Natural killer cell treated with Interleukin-12 subunit alpha and Interleukin-12 subunit beta and Interleukin-15 and Interleukin-18, amount 100 ng/mL, for 72 hours (primary cell): ENCODE results near the gene LAIR2. TPM values are rescaled to one million over a fixed set of nuclear protein-coding genes. Genes with fewer than 3 reads are reported as not detected.
A peak's percentile ranks its signal among the peaks of the same experiment; 100 is the strongest.
"Not testable (repeated sequence)": the region's sequence is repeated elsewhere in the genome, so short reads cannot be mapped to it uniquely, and the experiment has no call there.

Source experiments
- ATAC-seq, 2 donors: fragments of 150-1000 bp; cut with Tn5 transposase in 1 of 2; sonication (Bioruptor Pico), chemical (Tn5 transposase) in 1 of 2; 2 replicates each; pipeline ENCODE4 v1.10.0; 2021
- DNase-seq: peaks from one replicate; pipeline ENCODE4 v3.0.0; 2022; ENCODE audit warnings: low spot score
- H3K27ac Mint-ChIP-seq, 2 donors: 1 replicate in 1 of 2; 2 replicates in 1 of 2; pipeline ENCODE4 v1.8.0; 2022; ENCODE audit warnings: mixed read lengths in 2 of 2, mild to moderate bottlenecking in 1 of 2, moderate library complexity in 1 of 2
- H3K27me3 Mint-ChIP-seq, 2 donors: 1 replicate in 1 of 2; 2 replicates in 1 of 2; pipeline ENCODE4 v1.8.0; 2022; ENCODE audit warnings: mixed read lengths in 2 of 2
- H3K36me3 Mint-ChIP-seq: one replicate; pipeline ENCODE4 v1.8.0; 2022; ENCODE audit warnings: mixed read lengths
- H3K4me1 Mint-ChIP-seq, 2 donors: 1 replicate in 1 of 2; 2 replicates in 1 of 2; pipeline ENCODE4 v1.8.0; 2022; ENCODE audit warnings: low read depth in 2 of 2, mixed read lengths in 2 of 2, mild to moderate bottlenecking in 1 of 2
- H3K4me3 Mint-ChIP-seq: one replicate; pipeline ENCODE4 v1.8.0; 2022; ENCODE audit warnings: mixed read lengths
- H3K9me3 Mint-ChIP-seq: 2 replicates; pipeline ENCODE4 v1.8.0; 2022; ENCODE audit warnings: mixed read lengths
- total RNA-seq, 2 donors: library from RNA; stranded (reverse); gene quantifications; one replicate each; pipeline ENCODE4 v1.2.3, GENCODE V29; 2022

Gene LAIR2
- total RNA-seq, 2 donors from 2014 or later = 18.4 to 48.0 TPM

GRCh38 chr19:54493056-54493455, 9.6 kb upstream of the LAIR2 start:
- not testable (repeated sequence) for H3K9me3 Mint-ChIP-seq, DNase-seq, H3K36me3 Mint-ChIP-seq, ATAC-seq, H3K4me3 Mint-ChIP-seq
- Mint-ChIP-seq H3K4me1 (peaks cover 17 to 33% of the 10 kb centered on the region in 2 donors), H3K27ac (peak overlapping the region in 1 of 2 donors; percentile 18), H3K27me3 (peaks cover 31 to 34% of the 10 kb centered on the region in 2 donors)

GRCh38 chr19:54493967-54494585, 8.6 kb upstream of the LAIR2 start:
- no peaks in the 10 kb centered on the region for H3K9me3 Mint-ChIP-seq
- no peak overlapping the region for H3K27ac Mint-ChIP-seq
- no peak for DNase-seq
- ATAC-seq = no peak
- H3K36me3 Mint-ChIP-seq = no peaks in the 10 kb centered on the region
- H3K27me3 Mint-ChIP-seq = peaks cover 31 to 34% of the 10 kb centered on the region in 2 donors
- no peak overlapping the region for H3K4me3 Mint-ChIP-seq
- peaks cover 19 to 35% of the 10 kb centered on the region in 2 donors for H3K4me1 Mint-ChIP-seq

- H3K27ac Mint-ChIP-seq, DNase-seq, H3K4me3 Mint-ChIP-seq, H3K9me3 Mint-ChIP-seq, H3K36me3 Mint-ChIP-seq, ATAC-seq: not testable (repeated sequence)
- Mint-ChIP-seq H3K4me1 (peaks cover 23 to 37% of the 10 kb centered on the region in 2 donors), H3K27me3 (peaks cover 27 to 33% of the 10 kb centered on the region in 2 donors)
These were observed 7.3 kb upstream of the LAIR2 start for GRCh38 chr19:54495284-54495683.

GRCh38 chr19:54497747-54498450, 4.7 kb upstream of the LAIR2 start:
- peaks cover 17 to 22% of the 10 kb centered on the region in 2 donors for H3K27me3 Mint-ChIP-seq
- peak; percentile 79 for ATAC-seq
- not testable (repeated sequence) for DNase-seq, H3K27ac Mint-ChIP-seq, H3K36me3 Mint-ChIP-seq, H3K9me3 Mint-ChIP-seq
- H3K4me1 Mint-ChIP-seq = peaks cover 27 to 35% of the 10 kb centered on the region in 2 donors
- H3K4me3 Mint-ChIP-seq = peak overlapping the region; percentile 67

GRCh38 chr19:54498451-54498772, 4.2 kb upstream of the LAIR2 start:
- Mint-ChIP-seq H3K4me1 (peaks cover 30 to 35% of the 10 kb centered on the region in 2 donors), H3K4me3 (peak overlapping the region; percentile 67)
- not testable (repeated sequence) for ATAC-seq

GRCh38 chr19:54505542-54505941, 2.9 kb downstream of the LAIR2 start:
- H3K27ac Mint-ChIP-seq = peak overlapping the region; percentile 30 to 71
- not testable (repeated sequence) for H3K27me3 Mint-ChIP-seq, DNase-seq, H3K9me3 Mint-ChIP-seq, H3K36me3 Mint-ChIP-seq
- ATAC-seq = peak; percentile 67 to 70
- peak overlapping the region; percentile 63 for H3K4me3 Mint-ChIP-seq
- peaks cover 40 to 55% of the 10 kb centered on the region in 2 donors for H3K4me1 Mint-ChIP-seq

More at GRCh38 chr19:54498451-54498772, 4.2 kb upstream of the LAIR2 start:
- not testable (repeated sequence) for H3K9me3 Mint-ChIP-seq, DNase-seq, H3K27ac Mint-ChIP-seq, H3K36me3 Mint-ChIP-seq
- peaks cover 17 to 19% of the 10 kb centered on the region in 2 donors for H3K27me3 Mint-ChIP-seq

- no peak for ATAC-seq
- Mint-ChIP-seq H3K4me3 (peak overlapping the region; percentile 63), H3K27me3 (no peaks in the 10 kb centered on the region), H3K27ac (peak overlapping the region; percentile 30 to 75), H3K9me3 (no peaks in the 10 kb centered on the region), H3K4me1 (peaks cover 40 to 55% of the 10 kb centered on the region in 2 donors), H3K36me3 (peaks cover 7% of the 10 kb centered on the region)
- DNase-seq = no peak
These were observed 3.4 kb downstream of the LAIR2 start for GRCh38 chr19:54506079-54506478.

- not testable (repeated sequence) for H3K27me3 Mint-ChIP-seq, H3K36me3 Mint-ChIP-seq, DNase-seq, H3K9me3 Mint-ChIP-seq
- Mint-ChIP-seq H3K4me3 (peak overlapping the region; percentile 63), H3K4me1 (peaks cover 38 to 55% of the 10 kb centered on the region in 2 donors), H3K27ac (peak overlapping the region; percentile 30 to 75)
- peak; percentile 69 to 75 for ATAC-seq
These were observed 4.5 kb downstream of the LAIR2 start for GRCh38 chr19:54507038-54507717.

- no peaks in the 10 kb centered on the region for H3K27me3 Mint-ChIP-seq
These were observed 5.2 kb downstream of the LAIR2 start for GRCh38 chr19:54507824-54508223.

GRCh38 chr19:54508487-54508886, 5.9 kb downstream of the LAIR2 start:
- not testable (repeated sequence) for DNase-seq, H3K27me3 Mint-ChIP-seq, H3K36me3 Mint-ChIP-seq, H3K4me3 Mint-ChIP-seq, H3K27ac Mint-ChIP-seq, ATAC-seq, H3K9me3 Mint-ChIP-seq
- peaks cover 37 to 48% of the 10 kb centered on the region in 2 donors for H3K4me1 Mint-ChIP-seq

More at GRCh38 chr19:54507824-54508223, 5.2 kb downstream of the LAIR2 start:
- H3K4me1 Mint-ChIP-seq = peaks cover 37 to 52% of the 10 kb centered on the region in 2 donors
- H3K9me3 Mint-ChIP-seq = no peaks in the 10 kb centered on the region
- DNase-seq = no peak
- peak overlapping the region; percentile 63 for H3K4me3 Mint-ChIP-seq
- H3K36me3 Mint-ChIP-seq = peaks cover 7% of the 10 kb centered on the region
- no peak for ATAC-seq
- peak overlapping the region; percentile 30 to 75 for H3K27ac Mint-ChIP-seq

- H3K27me3 Mint-ChIP-seq, H3K27ac Mint-ChIP-seq, H3K36me3 Mint-ChIP-seq, DNase-seq, H3K4me3 Mint-ChIP-seq, H3K9me3 Mint-ChIP-seq: not testable (repeated sequence)
- peak; percentile 59 to 61 for ATAC-seq
- H3K4me1 Mint-ChIP-seq = peaks cover 37 to 43% of the 10 kb centered on the region in 2 donors
These were observed 6.7 kb downstream of the LAIR2 start for GRCh38 chr19:54509200-54509940.

- ATAC-seq (no peak), DNase-seq (no peak)
- Mint-ChIP-seq H3K36me3 (peaks cover 5% of the 10 kb centered on the region), H3K4me3 (no peak overlapping the region), H3K27ac (no peak overlapping the region), H3K27me3 (peaks cover 28 to 40% of the 10 kb centered on the region in 2 donors), H3K9me3 (peaks cover 8% of the 10 kb centered on the region), H3K4me1 (peaks cover 18 to 26% of the 10 kb centered on the region in 2 donors)
These were observed 12.5 kb downstream of the LAIR2 start for GRCh38 chr19:54515156-54515555.

- Mint-ChIP-seq H3K27ac (peak overlapping the region in 1 of 2 donors; percentile 1), H3K36me3 (peaks cover 5% of the 10 kb centered on the region), H3K4me1 (peaks cover 34 to 44% of the 10 kb centered on the region in 2 donors), H3K27me3 (peaks cover 45 to 58% of the 10 kb centered on the region in 2 donors), H3K9me3 (peaks cover 8% of the 10 kb centered on the region), H3K4me3 (no peak overlapping the region)
- ATAC-seq (peak; percentile 50 to 79), DNase-seq (peak; percentile 77)
These were observed 14.9 kb downstream of the LAIR2 start for GRCh38 chr19:54517483-54517882.
